MG63 (cell line): Measurements from ENCODE around the gene CFAP221. TPM values are rescaled to one million over a fixed set of nuclear protein-coding genes. Genes with fewer than 3 reads are reported as not detected.

Experiments
- DNase-seq: peaks from one replicate; pipeline ENCODE4 v3.0.0-alpha.2; 2020
- H3K27me3 ChIP-seq: fragments of 250-450 bp; sonication (Bioruptor Pico); 2 replicates; pipeline ENCODE4 v1.5.1; 2020; ENCODE audit warnings: mild to moderate bottlenecking, moderate library complexity
- H3K36me3 ChIP-seq: fragments of 250-450 bp; sonication (Bioruptor Pico); 2 replicates; pipeline ENCODE4 v1.5.1; 2020; ENCODE audit warnings: mild to moderate bottlenecking, moderate library complexity
- H3K4me3 ChIP-seq: fragments of 250-450 bp; sonication (Bioruptor Pico); 2 replicates; pipeline ENCODE4 v1.5.1; 2020; ENCODE audit warnings: mild to moderate bottlenecking, moderate library complexity
- H3K9me3 ChIP-seq: fragments of 250-450 bp; sonication (Bioruptor Pico); 2 replicates; pipeline ENCODE4 v1.5.1; 2020; ENCODE audit warnings: mild to moderate bottlenecking, moderate library complexity
- total RNA-seq: library from RNA; depleted of rRNA; stranded (reverse); fragments of >200 nt; shearing (Covaris generic); gene quantifications from 2 replicates; pipeline ENCODE4 v1.2.3, GENCODE V29; 2014; ENCODE audit warnings: low replicate concordance; rRNA removed

Gene CFAP221
- total RNA-seq = not detected in 2 replicates

- peak within 1 kb of the TSS; percentile 52 for H3K4me3 ChIP-seq
- peak; percentile 66 for DNase-seq
- H3K36me3 ChIP-seq = no peaks in the 10 kb centered on the region
- H3K27me3 ChIP-seq = no peaks in the 10 kb centered on the region
- H3K9me3 ChIP-seq = no peaks in the 10 kb centered on the region
Measured at GRCh38 chr2:119544075-119544938, at the start of gene CFAP221. CFAP221 (plus strand) TSS chr2:119544449; CDS start chr2:119546132, 1,683 bp downstream.

GRCh38 chr2:119495948-119496347, 48.3 kb upstream of the CFAP221 start:
- Histone ChIP-seq H3K27me3 (no peaks in the 10 kb centered on the region), H3K9me3 (peaks cover 8% of the 10 kb centered on the region; the same call in 1 of the 2 replicates), H3K4me3 (no peak overlapping the region), H3K36me3 (no peaks in the 10 kb centered on the region)
- no peak for DNase-seq

GRCh38 chr2:119496682-119497081, 47.6 kb upstream of the CFAP221 start:
- DNase-seq = no peak
- Histone ChIP-seq H3K4me3 (no peak overlapping the region), H3K9me3 (peaks cover 8% of the 10 kb centered on the region; the same call in 1 of the 2 replicates), H3K36me3 (no peaks in the 10 kb centered on the region), H3K27me3 (no peaks in the 10 kb centered on the region)

GRCh38 chr2:119508756-119509155, 35.5 kb upstream of the CFAP221 start:
- H3K27me3 ChIP-seq = peaks cover 4% of the 10 kb centered on the region; the same call in 1 of the 2 replicates
- H3K4me3 ChIP-seq = no peak overlapping the region
- H3K9me3 ChIP-seq = no peaks in the 10 kb centered on the region
- no peak for DNase-seq
- H3K36me3 ChIP-seq = no peaks in the 10 kb centered on the region

DNA sequence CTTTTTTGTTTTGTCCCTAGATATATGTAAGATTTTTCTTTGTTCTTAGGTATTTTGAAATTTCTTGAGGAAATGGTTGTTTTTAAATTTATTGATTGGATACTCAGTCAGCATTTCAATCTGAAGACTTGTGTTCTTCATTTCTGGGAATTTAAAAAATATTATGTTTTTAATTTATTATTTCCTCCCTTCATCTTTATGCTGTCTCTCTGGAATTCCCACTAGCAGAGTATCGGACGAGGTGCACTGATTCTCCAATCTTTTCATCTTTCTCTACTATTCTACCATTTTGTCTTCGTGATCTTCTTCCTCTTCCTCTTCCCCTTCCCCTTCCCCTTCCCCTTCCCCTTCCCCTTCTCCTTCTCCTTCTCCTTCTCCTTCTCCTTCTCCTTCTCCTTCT, 32.3 kb upstream of the CFAP221 start:
- no peak for DNase-seq
- Histone ChIP-seq H3K9me3 (no peaks in the 10 kb centered on the region), H3K27me3 (peaks cover 4% of the 10 kb centered on the region; the same call in 1 of the 2 replicates), H3K36me3 (no peaks in the 10 kb centered on the region), H3K4me3 (no peak overlapping the region)

DNA sequence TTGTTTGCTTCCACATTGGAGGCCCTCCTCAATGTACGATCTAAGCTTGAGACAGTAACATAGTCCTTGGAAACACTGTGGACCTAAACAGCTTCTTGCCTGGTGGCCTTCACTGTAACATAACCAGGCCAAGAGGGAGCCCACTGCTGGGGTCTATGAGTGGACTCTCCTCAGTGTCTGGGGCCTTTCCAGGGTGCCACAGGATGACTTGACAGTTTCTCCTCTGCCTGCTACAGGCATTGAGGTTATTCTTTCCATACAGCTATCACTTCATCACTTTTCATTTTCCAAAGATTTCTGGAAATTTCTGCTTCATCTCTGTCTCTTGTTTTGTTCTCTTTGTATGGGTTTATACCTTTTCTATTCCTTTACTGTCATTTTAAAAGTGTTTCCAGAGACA, 31.3 kb upstream of the CFAP221 start:
- Histone ChIP-seq H3K9me3 (no peaks in the 10 kb centered on the region), H3K36me3 (no peaks in the 10 kb centered on the region), H3K4me3 (no peak overlapping the region), H3K27me3 (peaks cover 4% of the 10 kb centered on the region; the same call in 1 of the 2 replicates)
- DNase-seq = no peak

DNA sequence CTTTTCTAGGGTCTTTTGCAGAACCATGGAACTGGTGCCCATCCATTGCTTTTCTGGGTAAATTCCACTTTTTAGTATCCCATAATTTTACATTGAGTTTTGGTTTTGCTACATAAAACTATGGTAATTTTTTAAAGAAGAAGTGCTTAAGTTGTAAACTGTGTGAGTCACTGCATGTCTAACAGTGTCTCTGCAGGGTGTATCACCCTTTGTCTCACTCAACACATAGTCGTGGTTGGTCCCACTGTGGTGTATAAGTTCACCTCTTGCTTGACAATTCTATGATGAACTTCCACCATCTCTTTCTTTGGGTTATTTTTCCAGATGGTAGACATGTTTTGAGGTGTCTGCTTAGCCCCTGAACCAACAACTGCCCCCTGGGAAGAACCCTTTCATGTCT, 30.4 kb upstream of the CFAP221 start:
- peaks cover 4% of the 10 kb centered on the region; the same call in 1 of the 2 replicates for H3K27me3 ChIP-seq
- no peak overlapping the region for H3K4me3 ChIP-seq
- H3K9me3 ChIP-seq = no peaks in the 10 kb centered on the region
- DNase-seq = no peak
- no peaks in the 10 kb centered on the region for H3K36me3 ChIP-seq

DNA sequence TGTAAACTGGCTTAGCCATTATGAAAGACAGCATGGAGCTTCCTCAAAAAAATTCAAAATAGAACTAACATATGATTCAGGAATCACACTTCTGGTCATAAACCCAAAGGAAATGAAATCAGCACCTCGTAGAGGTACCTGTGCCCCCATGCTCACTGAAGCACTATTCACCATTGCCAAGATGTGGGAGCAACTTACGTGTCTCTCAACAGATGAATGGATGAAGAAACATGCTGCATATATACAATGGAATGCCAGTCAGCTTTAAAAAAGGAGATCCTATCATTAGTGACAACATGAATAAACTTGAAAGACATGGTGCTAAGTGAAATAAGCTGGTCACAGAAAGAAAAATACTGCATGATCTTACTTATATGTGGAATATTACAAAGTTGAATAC, 28.1 kb upstream of the CFAP221 start:
- Histone ChIP-seq H3K4me3 (no peak overlapping the region), H3K9me3 (no peaks in the 10 kb centered on the region), H3K36me3 (no peaks in the 10 kb centered on the region), H3K27me3 (no peaks in the 10 kb centered on the region; the same call in 1 of the 2 replicates)
- DNase-seq = no peak

DNA sequence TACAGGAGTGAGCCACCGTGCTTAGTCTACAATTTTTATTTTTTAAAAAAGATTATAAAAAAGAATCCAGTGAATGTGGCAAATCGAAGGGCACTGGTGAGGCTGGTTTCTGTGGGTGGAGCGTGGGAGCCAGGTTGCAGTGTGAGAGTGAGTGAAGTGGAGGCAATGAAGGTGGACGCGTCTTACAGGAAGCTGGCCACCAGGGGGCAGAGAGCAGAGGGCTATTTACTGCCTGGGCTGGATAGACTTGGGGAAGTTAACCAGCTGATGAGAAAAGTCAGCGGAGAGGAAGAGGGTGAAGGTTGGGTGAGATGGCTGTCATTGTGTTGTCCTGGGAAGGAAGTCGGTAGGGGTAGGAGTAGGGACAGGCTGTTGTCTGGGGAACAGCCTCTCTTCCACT, 26.8 kb upstream of the CFAP221 start:
- peak; percentile 39 for DNase-seq
- H3K9me3 ChIP-seq = no peaks in the 10 kb centered on the region
- H3K36me3 ChIP-seq = no peaks in the 10 kb centered on the region
- no peaks in the 10 kb centered on the region; the same call in 1 of the 2 replicates for H3K27me3 ChIP-seq
- H3K4me3 ChIP-seq = no peak overlapping the region

GRCh38 chr2:119518401-119519056, 25.7 kb upstream of the CFAP221 start:
- Histone ChIP-seq H3K36me3 (no peaks in the 10 kb centered on the region), H3K4me3 (no peak overlapping the region), H3K27me3 (peaks cover 8% of the 10 kb centered on the region), H3K9me3 (no peaks in the 10 kb centered on the region)
- DNase-seq = no peak

GRCh38 chr2:119519057-119519408, 25.2 kb upstream of the CFAP221 start:
- Histone ChIP-seq H3K36me3 (no peaks in the 10 kb centered on the region), H3K27me3 (peaks cover 13% of the 10 kb centered on the region), H3K4me3 (no peak overlapping the region), H3K9me3 (no peaks in the 10 kb centered on the region)
- no peak for DNase-seq

- Histone ChIP-seq H3K36me3 (no peaks in the 10 kb centered on the region), H3K27me3 (peaks cover 24% of the 10 kb centered on the region), H3K9me3 (no peaks in the 10 kb centered on the region), H3K4me3 (no peak overlapping the region)
- DNase-seq = no peak
Measured at GRCh38 chr2:119520696-119521432, 23.4 kb upstream of the CFAP221 start.

DNA sequence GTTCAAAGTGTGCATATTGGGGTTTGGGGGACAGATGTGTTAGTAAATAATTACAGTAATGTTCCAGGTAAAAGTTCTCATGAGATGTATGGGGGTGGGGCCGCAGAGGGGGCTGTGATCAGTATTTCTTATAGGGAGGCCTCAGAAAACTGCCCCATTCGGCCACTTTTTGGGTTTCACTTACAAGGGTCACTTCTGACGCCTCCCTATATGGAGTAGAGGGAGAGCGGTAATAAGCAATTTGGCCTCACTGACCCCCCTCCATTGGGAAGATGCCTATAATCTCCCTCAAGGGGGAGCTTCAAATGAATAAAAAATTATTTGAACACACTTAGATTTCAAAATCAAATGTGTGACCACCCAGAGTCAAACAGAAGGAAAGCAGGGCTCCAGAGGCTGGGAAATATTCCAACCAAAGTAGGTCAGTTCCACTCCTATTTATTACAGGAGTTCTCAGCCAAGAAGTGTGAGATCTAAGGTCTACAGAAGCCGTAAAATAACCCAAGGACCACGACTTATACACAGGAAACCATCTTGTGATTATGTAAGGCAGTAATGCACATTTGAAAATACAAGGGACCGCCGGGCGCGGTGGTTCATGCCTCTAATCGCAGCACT, 22.7 kb upstream of the CFAP221 start:
- H3K27me3 ChIP-seq = peaks cover 24% of the 10 kb centered on the region
- H3K9me3 ChIP-seq = no peaks in the 10 kb centered on the region
- no peak for DNase-seq

GRCh38 chr2:119522671-119523070, 21.6 kb upstream of the CFAP221 start:
- Histone ChIP-seq H3K4me3 (no peak overlapping the region), H3K36me3 (no peaks in the 10 kb centered on the region), H3K9me3 (no peaks in the 10 kb centered on the region), H3K27me3 (peaks cover 24% of the 10 kb centered on the region)
- DNase-seq = no peak

More for the DNA sequence above, 22.7 kb upstream of the CFAP221 start:
- Histone ChIP-seq H3K4me3 (no peak overlapping the region), H3K36me3 (no peaks in the 10 kb centered on the region)

- no peaks in the 10 kb centered on the region for H3K9me3 ChIP-seq
- peaks cover 24% of the 10 kb centered on the region for H3K27me3 ChIP-seq
- H3K36me3 ChIP-seq = no peaks in the 10 kb centered on the region
- DNase-seq = no peak
- H3K4me3 ChIP-seq = no peak overlapping the region
Measured at GRCh38 chr2:119523383-119523951, 20.8 kb upstream of the CFAP221 start.

DNA sequence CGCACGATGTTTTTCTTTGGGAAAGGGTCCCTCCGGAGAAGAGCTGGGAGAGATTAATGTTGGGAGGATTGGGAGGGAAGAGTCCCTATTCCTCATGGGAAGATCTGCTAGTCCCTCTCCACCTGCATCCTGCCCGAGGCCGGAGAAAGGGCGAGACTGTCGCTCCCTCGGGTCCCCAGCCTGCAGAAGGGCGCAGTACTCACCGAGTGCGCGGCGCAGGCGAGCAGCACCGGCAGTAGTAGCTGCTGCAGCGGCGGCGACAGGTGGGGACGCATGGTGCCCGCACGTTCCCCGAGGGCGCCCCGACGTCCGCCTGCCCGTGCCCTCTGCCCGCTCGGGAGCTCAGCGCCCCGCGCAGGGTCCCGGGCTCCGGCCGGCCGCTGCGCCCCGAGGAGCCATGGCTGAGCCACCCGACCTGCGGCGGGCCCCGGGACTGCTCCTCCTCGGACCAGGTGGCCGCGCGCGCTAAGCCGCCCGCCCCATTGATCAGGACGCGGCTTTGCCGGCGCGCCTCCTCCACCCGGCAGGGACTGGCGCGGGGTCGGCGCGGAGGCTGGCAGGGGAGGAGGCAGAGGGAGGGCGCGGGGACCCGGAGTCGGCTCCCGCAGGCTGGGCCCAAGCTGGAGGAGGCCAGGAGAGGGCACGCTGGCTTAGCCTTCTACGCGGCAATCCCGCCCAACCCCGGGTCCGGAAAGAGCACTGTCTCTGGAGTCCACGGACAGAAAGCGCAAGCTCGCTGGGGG, 20.1 kb upstream of the CFAP221 start, which contains the start of gene SCTR:
Gene SCTR (minus strand): TSS at position 532 of the 743 bp plus-strand sequence. CDS start 257 bp downstream, at position 275.
- Histone ChIP-seq H3K9me3 (no peaks in the 10 kb centered on the region), H3K36me3 (no peaks in the 10 kb centered on the region), H3K27me3 (peaks cover 24% of the 10 kb centered on the region), H3K4me3 (no peak within 1 kb of the TSS)
- no peak for DNase-seq
